ENCODE measurements around the gene DMXL2.
A peak's percentile ranks its signal among the peaks of the same experiment; 100 is the strongest.
"Not testable (repeated sequence)": the region's sequence is repeated elsewhere in the genome, so short reads cannot be mapped to it uniquely, and the experiment has no call there.

DMXL2 gene

GRCh38 chr15:51493892-51494291 is 128.7 kb downstream of the DMXL2 start:
- no peak for DNase-seq (ENCODE audit: low spot score)

GRCh38 chr15:51492528-51492927 is 130.0 kb downstream of the DMXL2 start:
- no peak for DNase-seq (ENCODE audit: low spot score)

GRCh38 chr15:51491941-51492340 is 130.6 kb downstream of the DMXL2 start:
- no peak for DNase-seq (ENCODE audit: low spot score)

GRCh38 chr15:51484781-51485180 is 137.8 kb downstream of the DMXL2 start:
- no peak for DNase-seq (ENCODE audit: low spot score)

GRCh38 chr15:51483985-51484384 is 138.6 kb downstream of the DMXL2 start:
- DNase-seq (ENCODE audit: low spot score), result no peak

- no peak for DNase-seq (ENCODE audit: low spot score)
Measured at GRCh38 chr15:51483520-51483919, 139.1 kb downstream of the DMXL2 start.

GRCh38 chr15:51475736-51476135 is 146.8 kb downstream of the DMXL2 start:
- no peak for DNase-seq (ENCODE audit: low spot score)

GRCh38 chr15:51470512-51470911 is 152.1 kb downstream of the DMXL2 start:
- no peak for DNase-seq (ENCODE audit: low spot score)

- no peak for DNase-seq (ENCODE audit: low spot score)
Measured at GRCh38 chr15:51460796-51461195, 161.8 kb downstream of the DMXL2 start.

GRCh38 chr15:51450001-51450400 is 172.6 kb downstream of the DMXL2 start:
- peak; percentile 92 for DNase-seq (ENCODE audit: low spot score)

GRCh38 chr15:51448622-51449399 is 173.8 kb downstream of the DMXL2 start:
- DNase-seq (ENCODE audit: low spot score), result no peak

- DNase-seq (ENCODE audit: low spot score), result peak; percentile 34
Measured at GRCh38 chr15:51447855-51448621, 174.5 kb downstream of the DMXL2 start.

- DNase-seq (ENCODE audit: low spot score), result peak; percentile 48
Measured at GRCh38 chr15:51446029-51446744, 176.4 kb downstream of the DMXL2 start.

- DNase-seq (ENCODE audit: low spot score), result no peak
Measured at GRCh38 chr15:51444807-51445206, 177.8 kb downstream of the DMXL2 start.

GRCh38 chr15:51444112-51444511 is 178.5 kb downstream of the DMXL2 start:
- DNase-seq (ENCODE audit: low spot score), result no peak

- DNase-seq (ENCODE audit: low spot score), result no peak
Measured at GRCh38 chr15:51443282-51443914, 179.2 kb downstream of the DMXL2 start.

GRCh38 chr15:51438526-51438925 is 184.0 kb downstream of the DMXL2 start:
- DNase-seq (ENCODE audit: low spot score), result no peak

- DNase-seq (ENCODE audit: low spot score), result no peak
Measured at GRCh38 chr15:51425517-51426040, 197.0 kb downstream of the DMXL2 start.

GRCh38 chr15:51424780-51425179 is 197.8 kb downstream of the DMXL2 start:
- DNase-seq (ENCODE audit: low spot score), result peak; percentile 17

GRCh38 chr15:51423040-51423439 is 199.5 kb downstream of the DMXL2 start:
- not testable (repeated sequence) for DNase-seq (ENCODE audit: low spot score)

GRCh38 chr15:51416129-51416528 is 206.4 kb downstream of the DMXL2 start:
- DNase-seq (ENCODE audit: low spot score), result no peak

GRCh38 chr15:51414256-51414860 is 208.2 kb downstream of the DMXL2 start:
- DNase-seq (ENCODE audit: low spot score), result no peak

Data from kidney tubule cell (primary cell).